PFSK-1 (cell line): ENCODE data around the gene FANK1.

ENCODE experiments used
- POLR2AphosphoS5 ChIP-seq: IDR thresholded peaks from 2 replicates; pipeline ENCODE4 v1.6.1; 2012; ENCODE audit warnings: low read depth, mild to moderate bottlenecking, control low read depth, low read length, moderate library complexity
- REST ChIP-seq, 2 experiments: IDR thresholded peaks; 2 replicates each; pipeline versions ENCODE4 v1.6.1 to v1.8.0; 2011 to 2012; ENCODE audit warnings: low read depth in 2 of 2, low read length in 2 of 2, control low read depth in 1 of 2, inconsistent platforms in 1 of 2, mild to moderate bottlenecking in 1 of 2, moderate library complexity in 1 of 2; ENCODE audit not compliant: insufficient read depth in 1 of 2
- SIN3A ChIP-seq: IDR thresholded peaks from 2 replicates; pipeline ENCODE4 v1.6.1; 2012; ENCODE audit warnings: mild to moderate bottlenecking, low read length, moderate library complexity, borderline replicate concordance; ENCODE audit not compliant: insufficient read depth
- TAF1 ChIP-seq: IDR thresholded peaks from 2 replicates; pipeline ENCODE4 v1.6.1; 2012; ENCODE audit warnings: low read length, control low read depth, borderline replicate concordance; ENCODE audit not compliant: insufficient read depth

GRCh38 chr10:125992254-125992653 lies 95.9 kb downstream of the FANK1 start:
- TF ChIP-seq POLR2AphosphoS5 (no peak), SIN3A (no peak), REST (IDR thresholded peaks at IDR 0.05; ENCODE audit: insufficient read depth in 1 of 2, low read depth in 2 of 2, low read length in 2 of 2) (no peak), TAF1 (no peak)
